ENCODE data around the gene RNF144A. TPM values are rescaled to one million over a fixed set of nuclear protein-coding genes. Genes with fewer than 3 reads are reported as not detected.

RNF144A gene
- total and polyA plus RNA-seq, 2 donors (not counting 3 experiments of a cell fraction or from before 2014, with no cell fraction given), result 9.7 to 28.8 TPM

DNA sequence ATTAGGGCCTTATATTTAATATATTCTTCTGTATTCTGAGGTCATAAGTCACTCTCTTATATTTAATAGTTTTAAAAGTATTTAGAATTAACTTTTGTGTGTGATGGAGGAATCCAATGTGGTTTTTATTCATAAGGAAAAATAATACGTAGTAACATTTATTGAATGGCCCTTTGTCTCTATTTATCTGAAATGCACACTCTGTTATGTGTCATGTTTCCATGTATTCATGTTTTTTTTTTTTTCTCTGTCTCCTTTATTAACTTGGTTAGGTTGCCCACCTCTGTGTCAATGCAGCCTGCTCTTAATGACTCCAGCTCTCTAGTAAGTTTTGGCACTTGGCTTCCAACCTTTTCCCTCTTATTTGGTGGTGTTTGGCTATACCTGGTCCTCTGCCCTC, 33.8 kb downstream of the RNF144A start:
- Histone ChIP-seq H3K27me3 (ENCODE audit: control insufficient read depth in 2 of 2, insufficient read depth in 2 of 2, low read length in 2 of 2) (no peaks in the 10 kb centered on the region), H2AFZ (ENCODE audit: low read depth, low read length) (no peak overlapping the region), H3K79me2 (ENCODE audit: control insufficient read depth, insufficient read depth, low read length) (no peaks in the 10 kb centered on the region), H3K4me1 (ENCODE audit: control insufficient read depth, extremely low read depth, insufficient read depth, low read length) (peaks cover 9% of the 10 kb centered on the region), H3K4me2 (ENCODE audit: insufficient read depth, low read length) (no peak overlapping the region), H3K9me3 (replicated peaks; ENCODE audit: control insufficient read depth, insufficient read depth, low read length) (no peaks in the 10 kb centered on the region), H3K9ac (replicated peaks; ENCODE audit: extremely low read depth, insufficient read depth, low read length) (no peak overlapping the region), H3K27ac (ENCODE audit: insufficient read depth, low read depth, low read length) (no peak overlapping the region), H3K4me3 (replicated peaks in 1 of 3; ENCODE audit: insufficient read depth in 1 of 3, low read depth in 1 of 3, low read length in 3 of 3) (no peak overlapping the region), H3K36me3 (ENCODE audit: control insufficient read depth in 2 of 2, extremely low read depth in 1 of 2, insufficient read depth in 2 of 2, low read length in 2 of 2) (no peaks in the 10 kb centered on the region), H3K9me1 (replicated peaks; ENCODE audit: control insufficient read depth, extremely low read depth, insufficient read depth, low read length) (no peaks in the 10 kb centered on the region), H4K20me1 (replicated peaks; ENCODE audit: control insufficient read depth, extremely low read depth, insufficient read depth, low read length) (no peaks in the 10 kb centered on the region)
- peak; percentile 47 for DNase-seq (ENCODE audit: low read depth, low spot score)
- dilution Hi-C loops (cut with MboI; ENCODE audit: extremely low pct_ligation_motif_present, low sequenced_read_pairs), result no loop called here
- ChIA-PET POLR2A (no interaction called here), CTCF (interaction anchor here (1.4 to 1.7 kb wide), 2 partner anchors 31 to 35 kb away, joined by 4 to 6 read pairs; no protein-coding TSS in a partner anchor)
- no peak for FAIRE-seq
- BruUV-seq (replicated peaks), result no TSS peak
- intact Hi-C loops (cut with micrococcal nuclease), result no loop called here
- TF ChIP-seq, protein P1, sequence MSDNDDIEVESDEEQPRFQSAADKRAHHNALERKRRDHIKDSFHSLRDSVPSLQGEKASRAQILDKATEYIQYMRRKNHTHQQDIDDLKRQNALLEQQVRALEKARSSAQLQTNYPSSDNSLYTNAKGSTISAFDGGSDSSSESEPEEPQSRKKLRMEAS (IDR thresholded peaks at IDR 0.05; ENCODE audit: insufficient read depth, insufficient read length), result no peak
- no peak for TF ChIP-seq GATA2 (IDR thresholded peaks at IDR 0.05; ENCODE audit: insufficient read depth, insufficient read length, low read depth, low read length)
- no peak for TF ChIP-seq FOS (IDR thresholded peaks at IDR 0.05; ENCODE audit: borderline replicate concordance, insufficient read depth, low read length)
- no peak for TF ChIP-seq MYC (IDR thresholded peaks at IDR 0.05; ENCODE audit: low read depth, low read length)

DNA sequence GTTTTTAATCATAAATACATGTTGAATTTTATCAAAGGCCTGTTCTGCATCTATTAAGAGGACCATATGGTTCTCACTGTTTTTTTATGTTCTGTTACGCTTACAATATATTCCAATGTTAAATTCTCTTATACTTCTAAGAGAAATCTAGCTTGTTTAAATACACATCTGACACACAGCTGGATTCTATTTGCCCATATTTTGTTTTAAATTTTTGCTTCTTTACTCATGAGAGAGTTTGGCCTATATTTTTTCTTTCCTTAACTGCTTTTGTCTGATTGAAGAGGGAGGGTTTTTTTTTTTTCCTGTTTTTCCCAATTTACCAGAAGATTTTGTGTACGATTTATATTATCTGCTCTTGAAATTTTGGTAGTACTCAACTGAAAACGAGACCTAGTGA, 34.9 kb downstream of the RNF144A start:
- Histone ChIP-seq H3K9me3 (replicated peaks; ENCODE audit: control insufficient read depth, insufficient read depth, low read length) (no peaks in the 10 kb centered on the region), H3K27ac (ENCODE audit: insufficient read depth, low read depth, low read length) (no peak overlapping the region), H3K9me1 (replicated peaks; ENCODE audit: control insufficient read depth, extremely low read depth, insufficient read depth, low read length) (no peaks in the 10 kb centered on the region), H3K9ac (replicated peaks; ENCODE audit: extremely low read depth, insufficient read depth, low read length) (no peak overlapping the region), H3K27me3 (ENCODE audit: control insufficient read depth in 2 of 2, insufficient read depth in 2 of 2, low read length in 2 of 2) (no peaks in the 10 kb centered on the region), H3K79me2 (ENCODE audit: control insufficient read depth, insufficient read depth, low read length) (no peaks in the 10 kb centered on the region), H3K4me1 (ENCODE audit: control insufficient read depth, extremely low read depth, insufficient read depth, low read length) (peaks cover 6% of the 10 kb centered on the region), H2AFZ (ENCODE audit: low read depth, low read length) (no peak overlapping the region), H3K4me3 (replicated peaks in 1 of 3; ENCODE audit: insufficient read depth in 1 of 3, low read depth in 1 of 3, low read length in 3 of 3) (no peak overlapping the region), H4K20me1 (replicated peaks; ENCODE audit: control insufficient read depth, extremely low read depth, insufficient read depth, low read length) (no peaks in the 10 kb centered on the region), H3K4me2 (ENCODE audit: insufficient read depth, low read length) (no peak overlapping the region), H3K36me3 (ENCODE audit: control insufficient read depth in 2 of 2, extremely low read depth in 1 of 2, insufficient read depth in 2 of 2, low read length in 2 of 2) (no peaks in the 10 kb centered on the region)
- intact Hi-C loops (cut with micrococcal nuclease), result no loop called here
- no TSS peak for BruUV-seq (replicated peaks)
- ChIA-PET POLR2A (no interaction called here), CTCF (no interaction called here)
- TF ChIP-seq, protein P1 (IDR thresholded peaks at IDR 0.05; ENCODE audit: insufficient read depth, insufficient read length), result no peak
- TF ChIP-seq, protein P2, sequence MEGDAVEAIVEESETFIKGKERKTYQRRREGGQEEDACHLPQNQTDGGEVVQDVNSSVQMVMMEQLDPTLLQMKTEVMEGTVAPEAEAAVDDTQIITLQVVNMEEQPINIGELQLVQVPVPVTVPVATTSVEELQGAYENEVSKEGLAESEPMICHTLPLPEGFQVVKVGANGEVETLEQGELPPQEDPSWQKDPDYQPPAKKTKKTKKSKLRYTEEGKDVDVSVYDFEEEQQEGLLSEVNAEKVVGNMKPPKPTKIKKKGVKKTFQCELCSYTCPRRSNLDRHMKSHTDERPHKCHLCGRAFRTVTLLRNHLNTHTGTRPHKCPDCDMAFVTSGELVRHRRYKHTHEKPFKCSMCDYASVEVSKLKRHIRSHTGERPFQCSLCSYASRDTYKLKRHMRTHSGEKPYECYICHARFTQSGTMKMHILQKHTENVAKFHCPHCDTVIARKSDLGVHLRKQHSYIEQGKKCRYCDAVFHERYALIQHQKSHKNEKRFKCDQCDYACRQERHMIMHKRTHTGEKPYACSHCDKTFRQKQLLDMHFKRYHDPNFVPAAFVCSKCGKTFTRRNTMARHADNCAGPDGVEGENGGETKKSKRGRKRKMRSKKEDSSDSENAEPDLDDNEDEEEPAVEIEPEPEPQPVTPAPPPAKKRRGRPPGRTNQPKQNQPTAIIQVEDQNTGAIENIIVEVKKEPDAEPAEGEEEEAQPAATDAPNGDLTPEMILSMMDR (IDR thresholded peaks at IDR 0.05; ENCODE audit: extremely low read depth in 1 of 2, insufficient read depth in 1 of 2, low read depth in 1 of 2, low read length in 2 of 2), result no peak
- TF ChIP-seq GATA2 (IDR thresholded peaks at IDR 0.05; ENCODE audit: insufficient read depth, insufficient read length, low read depth, low read length) (no peak), FOS (IDR thresholded peaks at IDR 0.05; ENCODE audit: borderline replicate concordance, insufficient read depth, low read length) (no peak), POLR2A (IDR thresholded peaks at IDR 0.05; ENCODE audit: low read depth, low read length) (no peak), EZH2 (IDR thresholded peaks at IDR 0.05; ENCODE audit: borderline replicate concordance, low read depth, low read length, severe bottlenecking) (no peak), MYC (IDR thresholded peaks at IDR 0.05; ENCODE audit: low read depth, low read length) (no peak), POLR2AphosphoS5 (IDR thresholded peaks at IDR 0.05; ENCODE audit: insufficient read depth, low read depth, low read length) (no peak), JUN (IDR thresholded peaks at IDR 0.05; ENCODE audit: borderline replicate concordance, insufficient read depth, insufficient read length, low read depth) (no peak)
- no peak for DNase-seq (ENCODE audit: low read depth, low spot score)
- dilution Hi-C loops (cut with MboI; ENCODE audit: extremely low pct_ligation_motif_present, low sequenced_read_pairs), result no loop called here
- no peak for FAIRE-seq

Measured in endothelial cell of umbilical vein (primary cell).